HG02943 (cell line): ENCODE measurements around the gene GALNT9.

Experiments
- ATAC-seq: cut with Tn5 transposase; IDR thresholded peaks from one replicate; pipeline ENCODE4 v1.9.1; 2021; ENCODE audit warnings: mild to moderate bottlenecking, low read depth, moderate library complexity; ENCODE audit not compliant: unreplicated experiment

Gene GALNT9

DNA sequence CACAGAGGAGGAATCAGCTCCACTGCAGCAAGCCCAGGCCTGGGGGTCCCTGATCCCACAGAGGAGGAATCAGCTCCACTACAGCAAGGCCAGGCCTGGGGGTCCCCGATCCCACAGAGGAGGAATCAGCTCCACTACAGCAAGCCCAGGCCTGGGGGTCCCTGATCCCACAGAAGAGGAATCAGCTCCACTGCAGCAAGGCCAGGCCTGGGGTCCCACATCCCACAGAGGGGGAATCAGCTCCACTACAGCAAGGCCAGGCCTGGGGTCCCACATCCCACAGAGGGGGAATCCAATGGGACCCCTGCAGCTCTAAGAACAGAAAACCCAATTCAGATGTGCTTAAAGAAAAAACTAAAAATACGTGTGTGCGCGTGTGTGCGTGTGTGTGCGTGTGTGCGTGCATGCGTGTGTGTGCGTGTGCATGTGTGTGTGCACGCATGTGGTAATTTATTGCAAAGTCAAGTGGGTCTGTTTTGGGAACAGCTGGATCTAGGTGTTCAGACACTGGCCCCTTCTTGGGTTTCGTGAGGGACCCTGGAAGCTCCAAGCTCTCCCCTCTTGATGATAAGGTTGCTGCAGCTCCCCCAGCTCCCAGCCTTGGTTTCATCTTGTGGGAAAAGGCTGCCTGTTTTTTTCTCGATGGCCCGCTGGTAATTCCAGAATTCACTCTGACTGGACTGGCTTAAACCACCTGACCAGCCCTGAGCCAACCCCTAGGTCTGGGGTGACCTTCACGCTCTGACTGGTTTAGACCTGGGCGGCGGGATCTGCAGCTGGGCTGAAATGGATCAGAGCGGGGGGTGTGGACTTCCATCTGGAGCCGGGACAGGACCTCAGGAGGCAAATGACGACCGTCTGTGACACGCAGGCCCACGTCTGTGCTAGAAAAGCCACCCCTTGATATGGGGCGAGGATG is 47.1 kb downstream of the GALNT9 start:
- no peak for ATAC-seq

DNA sequence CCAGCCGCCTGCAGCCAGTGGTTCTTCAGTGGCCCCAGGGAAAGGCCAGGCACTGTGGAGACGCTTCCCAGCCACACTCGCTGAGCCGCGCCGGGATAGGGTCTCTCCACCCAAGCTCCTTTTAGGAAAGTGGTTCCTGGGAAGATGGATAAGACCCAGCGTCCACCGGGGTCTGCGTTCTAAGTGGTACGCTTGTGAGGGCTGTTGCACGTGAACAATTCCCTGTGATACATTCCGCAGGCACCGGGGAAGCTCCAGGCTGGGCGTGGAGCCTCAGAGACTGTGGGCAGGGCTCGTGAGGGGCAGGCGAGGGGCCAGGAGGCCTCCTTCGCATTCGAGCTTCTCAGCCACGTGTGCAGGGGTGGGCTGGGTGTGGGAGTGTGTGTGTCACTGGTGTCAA is 48.4 kb downstream of the GALNT9 start:
- ATAC-seq = no peak

DNA sequence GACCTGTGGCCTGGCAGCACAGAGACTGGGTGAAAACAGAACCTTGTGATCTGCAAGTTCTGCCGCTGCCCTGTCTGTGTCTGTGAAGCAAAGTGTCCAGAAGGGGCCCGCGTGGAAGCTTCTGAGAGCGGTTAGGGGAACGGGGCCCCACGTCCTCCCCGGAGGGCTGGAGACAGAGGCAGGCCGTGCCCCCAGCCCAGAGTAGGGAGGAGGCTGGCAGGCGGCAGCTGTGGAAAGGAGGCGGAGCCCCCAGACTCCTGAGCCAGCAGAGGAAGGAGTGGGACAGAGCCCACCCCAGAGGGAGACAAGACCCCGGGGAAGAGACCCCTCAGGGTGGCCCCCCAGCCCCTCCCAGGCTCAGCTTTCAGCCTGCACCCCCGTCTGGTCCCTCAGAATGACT is 49.0 kb downstream of the GALNT9 start:
- ATAC-seq = no peak

DNA sequence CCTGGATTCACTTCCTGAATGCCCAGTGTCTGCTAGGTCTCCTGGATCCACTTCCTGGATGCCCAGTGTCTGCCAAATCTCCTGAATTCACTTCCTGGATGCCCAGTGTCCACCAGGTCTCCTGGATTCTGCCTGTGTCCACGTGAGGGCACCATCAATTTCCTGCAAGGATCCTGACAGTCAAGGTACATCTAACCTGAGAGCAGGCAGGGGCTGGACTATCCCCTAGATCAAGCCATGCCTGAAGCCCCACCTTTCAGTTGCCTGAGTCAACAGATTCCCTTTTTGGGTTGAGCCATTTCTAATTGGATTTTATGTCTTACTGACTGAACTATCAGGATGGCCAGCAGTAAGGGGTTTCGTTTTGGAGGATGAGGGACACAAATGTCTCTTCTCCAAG is 49.5 kb downstream of the GALNT9 start:
- no peak for ATAC-seq

- no peak for ATAC-seq
These were observed 50.1 kb downstream of the GALNT9 start for GRCh38 chr12:132279184-132279889.

GRCh38 chr12:132278401-132279183 is 50.8 kb downstream of the GALNT9 start:
- no peak for ATAC-seq

DNA sequence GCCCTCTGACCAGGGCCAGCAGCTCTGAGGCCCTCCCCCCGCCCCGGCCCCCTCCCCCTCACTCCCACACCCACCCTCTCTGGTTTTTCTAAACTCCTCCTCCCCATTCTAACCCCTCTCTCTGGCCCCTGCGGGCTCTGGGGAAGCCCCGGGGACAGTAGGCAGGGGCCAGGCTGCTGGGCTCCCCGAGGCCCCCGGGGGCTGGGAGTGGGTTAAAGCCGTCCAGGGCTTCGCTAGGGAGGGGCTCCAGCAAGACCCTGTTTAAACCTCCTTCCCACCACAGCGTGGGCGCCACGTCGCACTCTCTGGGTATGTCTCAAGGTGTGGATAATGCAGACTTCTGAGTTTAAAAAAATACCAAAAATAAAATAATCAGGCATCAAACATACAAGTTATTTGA is 51.4 kb downstream of the GALNT9 start:
- no peak for ATAC-seq

- ATAC-seq = no peak
These were observed 51.9 kb downstream of the GALNT9 start for GRCh38 chr12:132277374-132277941.

DNA sequence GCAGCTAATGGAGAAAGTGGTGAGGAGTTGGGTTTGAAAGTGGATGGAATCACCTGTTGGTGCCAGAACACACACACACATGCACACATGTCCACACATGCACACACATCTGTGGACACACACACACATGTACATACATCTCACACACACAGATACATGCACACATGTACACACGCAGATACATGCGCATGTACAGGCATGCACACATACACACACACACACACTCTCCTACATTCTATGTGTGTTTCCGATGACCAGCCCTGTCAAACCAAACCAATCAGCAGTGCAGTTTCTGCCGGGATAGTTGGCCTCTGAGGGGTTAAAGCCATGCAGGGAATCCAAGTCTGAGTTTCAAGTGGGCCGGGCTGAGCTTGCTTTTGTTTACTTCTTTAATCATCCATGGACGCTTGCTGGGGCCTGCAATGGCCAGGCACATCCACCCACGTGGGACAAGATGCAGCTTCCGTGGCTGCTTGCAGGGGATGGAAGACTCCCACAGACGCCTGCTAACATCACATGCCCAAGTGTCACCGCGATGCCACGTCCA is 52.5 kb downstream of the GALNT9 start:
- no peak for ATAC-seq

DNA sequence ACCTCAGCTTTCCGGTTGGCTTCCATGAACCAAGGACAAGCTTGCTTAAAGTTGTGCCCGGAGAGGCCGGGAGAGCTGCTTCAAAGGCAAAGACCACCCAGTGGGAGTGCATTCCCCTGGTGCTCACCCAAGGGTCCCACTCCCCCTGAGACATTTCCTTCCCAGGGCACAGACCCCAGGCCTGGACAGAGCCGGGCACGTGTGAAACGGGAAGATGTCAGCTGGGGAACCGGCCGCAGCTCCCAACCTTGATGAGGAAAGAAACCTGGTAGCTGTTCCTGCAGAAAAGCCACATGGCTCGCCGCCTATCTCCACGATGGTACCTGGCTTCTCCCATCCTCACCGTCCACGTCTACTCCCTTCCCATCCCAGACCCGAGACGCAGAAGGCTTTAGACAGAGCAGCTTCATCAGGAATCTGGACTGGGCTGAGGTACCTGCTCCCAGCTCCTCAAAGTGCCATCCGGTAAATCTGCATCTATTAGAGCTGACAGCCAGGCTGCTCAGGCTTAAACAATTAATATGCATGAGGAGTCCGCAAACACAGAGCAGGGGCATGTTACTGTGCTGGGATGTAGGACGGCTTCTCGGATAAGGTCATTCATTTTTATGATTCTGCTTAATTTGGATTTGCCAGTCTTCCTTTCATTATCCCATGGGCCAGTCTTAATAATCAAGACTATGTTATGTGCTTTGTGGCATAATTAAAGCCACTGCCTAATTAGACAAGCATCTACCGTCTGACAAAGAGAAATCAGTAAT is 53.1 kb downstream of the GALNT9 start:
- no peak for ATAC-seq

DNA sequence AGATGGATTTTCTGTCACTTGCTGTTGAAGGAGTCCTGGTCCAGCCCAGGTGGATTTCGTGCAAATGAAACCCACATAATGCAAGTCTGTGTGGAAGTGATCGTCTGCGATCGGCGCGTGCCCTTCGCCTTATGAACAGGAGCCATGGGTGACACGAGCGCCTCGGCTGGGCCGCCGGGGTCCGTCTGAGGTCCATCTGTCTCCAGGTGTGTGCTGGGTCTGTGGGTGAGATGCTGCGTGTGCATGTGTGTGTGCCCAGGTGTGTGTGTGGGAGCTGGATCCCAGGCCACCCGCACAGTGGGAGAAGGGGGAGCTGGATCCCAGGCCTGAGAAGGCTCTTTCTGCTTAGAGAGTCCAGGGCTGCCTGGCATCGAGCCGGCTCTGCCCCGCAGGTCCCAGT is 53.8 kb downstream of the GALNT9 start:
- ATAC-seq = no peak

- no peak for ATAC-seq
These were observed 54.3 kb downstream of the GALNT9 start for GRCh38 chr12:132275110-132275531.

- ATAC-seq = no peak
These were observed 55.4 kb downstream of the GALNT9 start for GRCh38 chr12:132273992-132274334.

- ATAC-seq = no peak
These were observed 56.7 kb downstream of the GALNT9 start for GRCh38 chr12:132272711-132273110.

DNA sequence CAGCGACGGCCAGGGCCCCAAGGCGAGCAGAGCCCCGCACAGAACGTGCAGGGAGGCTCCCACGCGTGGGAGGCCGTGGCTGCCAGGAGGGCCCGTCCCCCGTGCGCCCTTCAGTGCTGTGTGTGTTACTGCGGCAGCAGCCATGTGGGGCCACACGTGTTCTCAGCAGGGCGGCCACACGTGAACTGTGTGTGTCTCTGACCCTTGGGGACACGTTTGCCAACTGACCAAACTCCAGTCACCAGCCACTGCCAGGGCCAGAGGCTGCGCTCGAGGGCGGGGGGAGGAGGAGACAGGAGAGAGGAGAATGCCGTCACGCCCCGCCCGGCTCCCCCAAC is 57.7 kb downstream of the GALNT9 start:
- ATAC-seq = no peak

DNA sequence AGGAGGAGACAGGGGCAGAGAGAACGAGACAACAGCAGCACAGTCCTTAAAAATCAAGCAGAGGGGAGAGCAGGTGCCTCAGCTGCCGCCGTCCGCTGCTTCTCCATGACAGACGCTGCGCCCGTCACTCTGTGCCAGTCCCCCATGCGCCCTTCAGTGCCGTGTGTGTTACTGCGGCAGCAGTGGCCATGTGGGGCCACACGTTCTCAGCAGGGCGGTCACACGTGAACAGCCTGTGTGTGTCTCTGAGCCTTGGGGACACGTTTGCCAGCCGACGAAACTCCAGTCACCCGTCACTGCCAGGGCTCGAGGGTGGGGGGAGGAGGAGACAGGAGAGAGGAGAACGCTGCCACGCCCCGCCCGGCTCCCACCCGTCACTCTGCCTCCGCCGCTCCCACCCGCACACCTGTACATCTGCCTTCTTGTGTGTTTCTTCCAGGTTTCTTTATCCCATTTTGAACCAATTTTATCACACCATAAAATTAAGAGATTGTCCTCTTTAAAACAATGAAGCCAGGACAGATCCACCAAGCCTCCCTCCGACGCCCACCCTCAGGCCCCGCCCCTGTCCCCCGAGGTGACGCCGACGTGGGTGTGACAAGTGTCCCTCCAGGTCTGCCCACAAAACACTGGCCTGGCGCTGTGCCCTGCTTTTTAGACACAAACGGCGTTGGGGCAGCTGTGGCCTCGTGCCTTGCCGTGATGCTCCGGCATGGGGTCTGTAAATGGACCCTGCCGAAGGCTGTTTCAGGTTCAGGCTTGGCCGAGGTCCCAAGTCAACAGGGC is 58.2 kb downstream of the GALNT9 start:
- ATAC-seq = no peak

GRCh38 chr12:132270516-132270915 is 58.9 kb downstream of the GALNT9 start:
- no peak for ATAC-seq

GRCh38 chr12:132269271-132269968 is 60.0 kb downstream of the GALNT9 start:
- no peak for ATAC-seq

- ATAC-seq = no peak
These were observed 60.7 kb downstream of the GALNT9 start for GRCh38 chr12:132268674-132269073.
